GM21786 (cell line): Measurements from ENCODE around the gene BMP2K.
A peak's percentile ranks its signal among the peaks of the same experiment; 100 is the strongest.
"Not testable (repeated sequence)": the region's sequence is repeated elsewhere in the genome, so short reads cannot be mapped to it uniquely, and the experiment has no call there.

Experiments
- ATAC-seq: cut with Tn5 transposase; IDR thresholded peaks from one replicate; pipeline ENCODE4 v1.9.1; 2021; ENCODE audit not compliant: unreplicated experiment

The BMP2K gene

DNA sequence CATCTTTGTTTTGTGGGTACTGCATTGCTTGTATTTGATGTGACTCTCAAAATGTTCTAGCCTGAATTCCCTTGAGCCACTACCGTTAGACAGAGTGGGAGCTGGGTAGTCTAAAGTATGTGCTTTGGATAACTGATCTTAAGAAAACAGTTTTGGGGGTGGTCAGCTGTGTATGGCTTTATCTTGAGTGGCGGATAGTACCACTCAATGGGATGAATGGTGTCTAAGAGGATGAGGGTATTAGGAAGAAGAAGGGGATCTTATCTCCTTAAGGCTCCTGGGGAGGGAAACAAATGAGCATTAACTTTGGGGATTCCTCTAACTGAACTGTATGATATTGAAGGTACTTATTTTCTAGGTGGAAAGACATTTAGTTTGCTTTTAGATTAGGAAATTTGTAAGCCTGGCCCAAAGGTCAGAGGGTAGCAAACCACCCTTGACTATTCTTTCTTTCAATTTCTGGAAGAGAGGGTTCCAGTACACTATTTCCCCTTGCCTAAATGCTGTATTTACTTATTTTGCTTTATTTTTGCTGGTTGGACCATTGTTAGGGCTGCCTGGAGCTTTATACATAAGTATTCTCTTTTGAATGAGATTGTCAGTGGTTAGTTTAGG lies 11.3 kb downstream of the BMP2K start:
- no peak for ATAC-seq

DNA sequence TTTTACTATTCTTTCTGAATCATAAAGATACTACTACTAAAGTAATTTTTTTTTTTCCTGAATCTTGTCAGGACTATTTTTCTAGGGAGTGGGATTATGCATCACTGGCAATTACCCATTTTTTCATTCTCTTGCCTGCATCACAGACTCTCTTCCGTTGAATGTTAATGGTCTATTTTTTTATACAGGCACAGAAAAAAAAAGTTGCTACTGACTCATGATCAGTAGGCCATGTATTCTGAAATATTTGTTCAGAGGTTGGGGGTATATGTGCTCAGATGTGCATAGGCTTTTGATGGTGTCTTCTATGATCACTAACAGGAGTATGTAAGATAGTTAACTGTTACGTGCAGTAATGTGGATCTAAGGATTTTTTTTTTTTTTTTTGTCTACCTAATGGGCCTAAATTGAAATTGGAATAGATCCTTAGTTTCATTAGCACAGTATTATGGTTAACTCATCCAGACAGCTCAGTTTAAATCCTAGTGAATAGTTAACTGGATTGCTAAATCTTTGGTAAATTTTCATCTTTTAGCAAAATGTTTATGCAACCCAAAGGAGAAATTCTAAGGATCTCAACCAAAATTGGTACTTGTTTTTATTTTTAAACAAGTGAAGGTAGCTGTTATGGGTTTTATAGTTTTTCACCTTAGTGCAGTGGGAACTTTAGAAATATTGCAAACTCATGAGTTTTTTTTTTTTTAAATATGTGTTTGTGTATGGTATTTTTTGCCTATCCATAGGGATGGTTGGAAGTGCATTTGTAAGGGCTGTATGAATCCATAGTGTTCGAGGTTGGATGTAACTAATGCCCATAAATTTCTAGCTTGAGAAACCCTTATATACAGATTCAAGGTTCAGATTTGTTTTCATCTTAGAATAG lies 12.1 kb downstream of the BMP2K start:
- ATAC-seq: no peak

DNA sequence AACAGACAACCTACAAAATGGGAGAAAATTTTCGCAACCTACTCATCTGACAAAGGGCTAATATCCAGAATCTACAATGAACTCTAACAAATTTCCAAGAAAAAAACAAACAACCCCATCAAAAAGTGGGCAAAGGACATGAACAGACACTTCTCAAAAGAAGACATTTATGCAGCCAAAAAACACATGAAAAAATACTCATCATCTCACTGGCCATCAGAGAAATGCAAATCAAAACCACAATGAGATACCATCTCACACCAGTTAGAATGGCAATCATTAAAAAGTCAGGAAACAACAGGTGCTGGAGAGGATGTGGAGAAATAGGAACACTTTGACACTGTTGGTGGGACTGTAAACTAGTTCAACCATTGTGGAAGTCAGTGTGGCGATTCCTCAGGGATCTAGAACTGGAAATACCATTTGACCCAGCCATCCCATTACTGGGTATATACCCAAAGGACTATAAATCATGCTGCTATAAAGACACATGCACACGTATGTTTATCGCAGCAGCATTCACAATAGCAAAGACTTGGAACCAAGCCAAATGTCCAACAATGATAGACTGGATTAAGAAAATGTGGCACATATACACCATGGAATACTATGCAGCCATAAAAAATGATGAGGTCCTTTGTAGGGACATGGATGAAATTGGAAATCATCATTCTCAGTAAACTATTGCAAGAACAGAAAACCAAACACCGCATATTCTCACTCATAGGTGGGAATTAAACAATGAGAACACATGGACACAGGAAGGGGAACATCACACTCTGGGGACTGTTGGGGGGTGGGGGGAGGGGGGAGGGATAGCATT lies 19.7 kb downstream of the BMP2K start:
- ATAC-seq: not testable (repeated sequence)

DNA sequence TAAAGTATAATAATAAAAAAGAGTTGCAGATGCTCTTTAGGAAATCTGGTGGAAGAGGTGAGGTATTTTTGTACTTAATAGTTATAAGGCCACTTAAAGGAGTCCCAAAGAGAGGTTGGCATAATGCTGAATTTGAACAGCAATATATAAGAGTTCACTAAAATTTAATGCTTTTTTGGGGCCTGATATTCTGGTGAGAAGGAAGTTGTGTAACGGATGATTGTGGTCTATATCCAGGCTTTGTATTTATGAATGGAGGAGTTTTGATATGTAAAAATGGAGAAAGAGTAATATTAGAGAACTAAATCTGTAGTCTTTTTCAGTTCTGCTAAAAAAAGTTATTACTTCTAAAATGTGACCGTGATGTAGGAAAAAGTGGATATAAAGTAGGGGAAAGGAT lies 20.4 kb downstream of the BMP2K start:
- no peak for ATAC-seq

DNA sequence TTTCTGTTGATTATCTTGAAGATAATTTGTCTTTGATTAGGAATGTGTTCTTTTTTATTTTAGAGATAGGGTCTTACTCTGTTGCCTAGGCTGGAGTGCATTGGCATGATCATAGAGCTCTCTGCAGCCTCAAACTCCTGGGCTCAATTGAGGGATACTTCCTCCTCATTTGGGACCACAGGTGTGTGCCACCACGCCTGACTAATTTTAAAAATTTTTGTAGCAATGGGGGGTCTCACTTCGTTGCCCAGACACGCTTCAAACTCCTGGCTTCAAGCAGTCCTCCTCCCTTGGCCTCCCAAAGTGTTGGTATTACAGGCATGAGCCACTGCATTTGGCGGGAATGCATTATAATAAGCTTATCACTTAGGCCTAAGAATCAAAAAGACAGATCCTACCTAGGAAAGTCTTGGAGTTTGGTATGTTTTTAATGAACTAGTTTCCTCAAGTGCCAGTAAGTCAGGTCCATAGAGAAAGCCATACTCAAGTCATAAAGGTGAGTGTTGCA lies 21.7 kb downstream of the BMP2K start:
- no peak for ATAC-seq

DNA sequence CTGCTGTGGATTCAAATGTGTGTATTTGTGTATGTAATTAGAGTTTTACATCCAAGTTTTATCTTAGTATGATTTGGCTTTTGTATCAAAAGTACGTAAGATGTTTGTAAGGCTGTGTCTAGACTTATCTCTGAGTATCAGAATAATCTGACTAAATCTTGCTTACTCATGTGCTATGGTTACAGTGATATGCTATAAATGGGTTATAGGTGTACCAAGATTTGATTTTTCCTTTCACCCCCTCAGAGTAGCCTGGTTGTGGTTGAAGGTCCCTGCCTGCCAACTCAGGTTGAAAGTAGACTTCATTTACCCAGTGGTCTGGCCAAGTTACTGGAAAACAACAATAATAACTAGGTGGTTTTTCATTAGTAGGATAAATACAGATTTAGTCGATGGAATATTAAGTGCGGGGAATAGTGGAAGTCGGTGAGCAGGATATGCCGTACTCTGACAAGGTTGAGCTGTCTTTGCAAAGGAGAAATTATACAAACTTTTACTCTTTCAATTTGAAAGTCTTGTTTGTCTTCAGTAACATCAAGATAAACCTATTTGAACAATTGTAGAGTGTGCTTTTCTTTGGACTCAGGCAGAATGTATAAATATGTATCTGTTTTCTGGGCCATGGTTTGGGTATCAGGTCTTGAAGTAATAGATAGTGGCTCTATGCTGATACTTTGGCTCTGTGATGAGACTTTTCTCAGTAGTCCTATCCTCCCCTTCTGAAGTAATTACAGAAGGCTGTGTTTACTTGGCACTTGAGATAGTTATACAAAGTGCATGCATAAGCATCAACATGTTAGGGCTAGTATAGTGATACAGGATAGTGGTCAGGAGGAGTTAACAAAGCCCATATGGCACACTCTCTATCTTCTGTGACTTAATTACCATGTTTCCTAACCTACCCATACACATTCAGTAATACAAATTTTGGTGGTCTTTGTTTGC lies 23.7 kb downstream of the BMP2K start:
- ATAC-seq: no peak

DNA sequence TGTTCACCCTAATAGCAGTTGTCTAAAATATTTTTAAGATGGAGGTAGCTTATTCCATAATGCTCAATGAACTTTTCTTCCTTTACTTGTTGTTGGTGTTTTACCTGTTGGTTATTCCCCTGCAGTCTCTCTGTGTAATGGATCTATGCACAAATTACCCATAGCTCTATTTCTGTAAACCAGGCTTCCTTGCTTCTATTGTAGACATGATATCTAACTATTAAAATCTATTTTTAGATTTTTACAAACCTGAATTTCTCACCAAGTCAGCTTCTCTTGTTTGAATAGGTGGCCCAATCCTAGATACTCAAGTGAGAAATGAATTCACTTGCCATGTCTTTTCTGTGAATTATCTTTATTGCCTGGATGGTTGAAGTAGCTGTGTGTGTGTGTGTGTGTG lies 24.8 kb downstream of the BMP2K start:
- no peak for ATAC-seq

DNA sequence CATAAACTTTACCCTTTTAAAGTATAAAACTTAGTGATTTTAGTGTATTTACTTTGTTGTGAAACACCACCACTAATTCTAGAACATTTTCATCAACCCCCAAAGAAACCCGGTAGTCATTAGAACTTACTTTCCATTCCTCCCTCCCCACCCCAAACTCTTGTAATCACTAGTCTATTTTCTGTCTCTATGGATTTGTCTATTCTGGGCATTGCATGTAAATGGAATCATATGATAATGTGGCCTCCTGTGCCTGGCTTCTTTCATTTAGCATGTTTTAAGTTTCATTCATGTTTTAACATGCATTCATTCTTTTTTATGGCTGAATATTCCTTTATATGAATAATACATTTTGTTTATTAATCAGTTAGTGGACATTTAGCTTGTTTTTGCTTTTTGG lies 27.8 kb downstream of the BMP2K start:
- no peak for ATAC-seq

DNA sequence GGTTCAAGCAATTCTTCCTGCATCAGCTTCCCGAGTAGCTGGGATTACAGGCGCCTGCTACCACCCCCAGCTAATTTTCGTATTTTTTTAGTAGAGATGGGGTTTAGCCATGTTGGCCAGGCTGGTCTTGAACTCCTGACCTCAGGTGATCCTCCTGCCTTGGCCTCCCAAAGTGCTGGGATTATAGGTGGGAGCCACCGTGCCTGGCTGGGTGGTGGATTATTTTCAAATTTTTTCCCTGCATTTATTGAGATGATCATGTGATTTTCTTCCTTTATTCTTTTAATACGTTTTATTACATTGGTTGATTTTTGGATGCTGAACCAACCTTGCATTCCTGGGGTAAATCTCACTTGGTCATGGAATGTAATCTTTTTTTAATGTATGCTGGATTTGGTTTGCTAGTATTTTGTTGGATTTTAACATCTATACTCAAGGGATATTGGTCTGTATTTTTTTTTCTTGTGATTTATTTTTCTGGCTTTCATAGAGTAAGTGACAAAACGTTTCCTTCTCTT lies 30.9 kb downstream of the BMP2K start:
- ATAC-seq: no peak

DNA sequence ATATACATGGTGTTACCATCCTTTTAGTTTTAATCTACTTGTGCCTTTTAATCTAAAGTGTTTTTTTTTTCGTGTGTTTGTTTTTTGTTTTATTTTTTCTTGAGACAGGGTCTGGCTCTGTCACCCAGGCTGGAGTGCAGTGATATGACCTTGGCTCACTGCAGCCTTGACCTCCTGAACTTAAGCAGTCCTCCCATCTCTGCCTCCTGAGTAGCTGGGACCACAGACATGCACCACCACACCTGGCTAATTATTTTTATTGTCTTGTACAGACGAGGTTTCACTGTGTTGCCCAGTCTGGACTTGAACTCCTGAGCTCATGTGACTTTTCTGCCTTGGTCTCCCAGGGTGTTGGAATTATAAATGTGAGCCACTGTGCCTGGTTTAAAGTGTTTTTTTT lies 33.1 kb downstream of the BMP2K start:
- no peak for ATAC-seq

DNA sequence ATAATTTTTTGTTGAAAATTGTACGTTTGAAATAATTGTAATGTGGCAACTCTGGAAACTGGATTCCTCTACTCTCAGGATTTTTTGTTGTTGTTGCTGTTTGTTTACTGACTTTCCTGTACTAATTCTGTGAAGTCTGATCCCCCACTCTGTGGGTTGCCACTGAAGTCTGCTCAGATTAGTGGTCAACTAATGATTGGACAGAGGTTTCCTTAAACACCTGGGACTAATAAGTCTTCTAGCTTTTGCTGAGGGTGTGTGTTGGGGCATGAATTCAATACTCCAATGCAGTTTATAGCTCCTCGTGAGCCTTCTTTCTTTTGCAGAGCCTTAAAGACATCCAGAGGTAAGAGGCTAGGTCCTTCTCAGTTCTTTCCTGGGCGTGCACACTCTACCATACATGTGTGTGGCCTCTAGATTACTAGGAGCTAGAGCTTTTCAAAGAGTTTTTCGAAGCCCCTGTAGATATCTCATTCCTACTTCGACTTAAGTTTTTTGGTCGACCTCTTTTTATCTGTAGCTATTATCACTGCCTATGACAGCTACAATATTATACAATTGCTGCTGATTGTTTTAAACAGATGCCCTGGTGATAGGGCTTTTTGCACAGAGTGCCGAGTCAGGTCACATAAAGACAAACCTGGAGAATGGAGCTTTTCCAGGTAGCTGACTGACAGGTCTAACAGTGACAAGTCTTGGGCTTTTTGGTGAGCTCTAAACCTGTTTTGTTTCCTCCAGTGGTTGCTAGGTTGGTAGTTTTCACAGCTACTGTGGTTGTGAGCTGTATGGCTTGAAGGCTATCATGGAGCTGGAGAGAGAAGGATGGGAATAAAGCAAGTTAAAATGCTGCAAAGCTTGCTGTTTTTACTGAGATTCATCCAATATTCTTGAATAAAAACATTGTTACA lies 34.0 kb downstream of the BMP2K start:
- no peak for ATAC-seq

DNA sequence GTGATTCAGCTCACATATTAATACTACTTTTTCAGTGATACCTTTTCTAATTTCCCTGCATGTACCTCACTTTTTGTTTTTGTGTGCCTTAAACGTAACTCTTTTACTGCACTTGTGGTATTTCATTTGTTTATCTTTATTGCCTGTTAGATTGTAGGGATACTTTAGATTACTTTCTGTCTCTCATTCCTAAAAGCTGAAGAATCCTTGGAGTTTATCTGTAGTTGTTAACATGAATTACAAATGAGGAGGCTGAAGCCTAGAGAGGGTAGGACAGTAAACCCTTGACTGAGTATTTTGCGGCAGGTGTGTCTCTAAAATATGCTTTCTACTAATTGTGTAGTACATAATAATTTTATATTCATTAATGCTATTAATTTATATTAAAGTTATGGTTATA lies 34.9 kb downstream of the BMP2K start:
- ATAC-seq: no peak

DNA sequence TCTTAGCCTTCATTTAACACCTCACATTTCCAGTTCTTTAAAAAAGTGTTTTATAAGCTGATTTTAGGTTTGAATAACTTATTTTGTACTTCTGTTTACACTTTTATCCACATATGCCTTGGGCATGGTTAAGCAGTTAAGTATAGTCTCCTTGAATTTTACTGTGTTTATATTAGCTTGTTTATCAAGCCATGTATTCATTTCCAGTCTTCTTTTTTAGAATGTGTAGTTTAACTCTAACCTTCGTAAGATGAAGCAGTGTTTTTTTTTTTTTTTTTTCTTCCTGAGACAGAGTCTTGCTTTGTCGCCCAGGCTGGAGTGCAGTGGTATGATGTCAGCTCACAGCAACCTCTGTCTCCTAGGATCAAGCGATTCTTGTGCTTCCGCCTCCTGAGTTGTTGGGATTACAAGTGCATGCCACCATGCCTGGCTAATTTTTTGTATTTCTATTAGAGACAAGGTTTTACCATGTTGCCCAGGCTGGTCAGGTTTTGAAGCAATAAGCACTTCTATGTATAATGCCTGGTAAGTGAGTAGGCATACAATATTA lies 42.5 kb downstream of the BMP2K start:
- no peak for ATAC-seq

DNA sequence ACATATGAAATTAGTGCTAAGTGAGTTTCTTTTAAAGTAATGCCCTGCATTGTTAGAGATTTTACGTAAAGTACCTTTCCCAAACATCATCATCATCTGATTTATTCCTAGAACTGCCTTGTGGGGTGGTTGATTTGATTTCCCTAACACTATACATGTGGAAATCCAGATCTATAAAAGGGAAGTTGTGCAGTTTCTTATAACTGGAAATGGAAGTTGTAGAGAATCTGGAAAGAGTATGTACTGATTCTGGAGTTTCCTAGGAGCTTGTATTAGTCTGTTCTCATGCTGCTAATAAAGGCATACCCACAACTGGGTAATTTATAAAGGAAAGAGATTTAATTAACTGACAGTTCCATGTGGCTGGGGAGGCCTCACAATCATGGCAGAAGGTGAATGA lies 47.9 kb downstream of the BMP2K start:
- ATAC-seq: no peak

DNA sequence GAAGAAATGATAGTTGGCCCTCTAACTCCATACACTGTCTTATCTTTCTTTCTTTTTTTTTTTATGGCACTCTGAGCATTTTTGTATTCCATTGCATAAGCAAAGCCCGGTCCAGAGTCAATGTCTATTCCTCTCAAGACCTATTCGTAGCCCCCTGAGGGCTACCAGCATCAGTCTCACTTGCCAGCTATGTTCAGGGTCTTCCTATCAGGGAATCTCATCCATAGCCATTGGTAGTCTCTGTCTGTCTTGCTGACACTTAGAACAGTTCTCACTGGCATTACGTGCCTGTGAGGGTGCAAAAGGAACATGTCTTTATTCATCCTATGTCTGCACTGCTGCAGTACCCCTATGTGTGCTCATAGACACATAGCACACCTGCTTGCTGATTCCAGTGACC lies 51.0 kb downstream of the BMP2K start:
- no peak for ATAC-seq

DNA sequence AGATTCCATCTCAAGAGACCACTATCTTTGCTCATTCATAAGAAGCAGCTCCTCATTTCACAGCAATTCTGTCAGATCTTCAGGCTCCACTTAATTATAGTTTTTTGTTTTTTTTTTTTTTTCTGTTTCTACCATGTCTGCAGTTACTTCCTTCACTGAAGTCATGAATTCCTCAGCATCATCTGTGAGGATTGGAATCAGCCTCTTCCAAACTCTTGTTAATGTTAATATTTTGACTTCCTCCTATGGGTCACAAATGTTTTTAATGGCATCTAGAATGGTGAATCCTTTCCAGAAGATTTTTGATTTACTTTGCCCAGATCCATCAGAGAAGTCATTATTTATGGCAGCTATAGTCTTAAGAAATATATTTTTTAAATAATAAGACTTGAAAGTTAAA lies 53.1 kb downstream of the BMP2K start:
- ATAC-seq: no peak

DNA sequence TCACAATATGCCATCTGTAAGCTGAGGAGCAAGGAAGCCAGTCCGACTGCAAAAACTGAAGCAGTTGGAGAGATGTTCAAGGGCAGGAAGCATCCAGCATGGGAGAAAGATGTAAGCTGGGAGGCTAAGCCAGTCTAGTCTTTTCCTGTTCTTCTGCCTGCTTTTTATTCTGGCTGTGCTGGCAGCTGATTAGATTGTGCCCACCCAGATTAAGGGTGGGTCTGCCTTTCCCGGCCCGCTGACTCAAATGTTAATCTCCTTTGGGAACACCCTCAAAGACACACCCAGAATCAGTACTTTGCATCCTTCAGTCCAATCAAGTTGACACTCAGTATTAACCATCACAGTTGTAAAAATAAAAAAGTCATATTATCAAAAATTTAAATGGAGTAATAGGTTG lies 63.5 kb downstream of the BMP2K start:
- ATAC-seq: not testable (repeated sequence)

DNA sequence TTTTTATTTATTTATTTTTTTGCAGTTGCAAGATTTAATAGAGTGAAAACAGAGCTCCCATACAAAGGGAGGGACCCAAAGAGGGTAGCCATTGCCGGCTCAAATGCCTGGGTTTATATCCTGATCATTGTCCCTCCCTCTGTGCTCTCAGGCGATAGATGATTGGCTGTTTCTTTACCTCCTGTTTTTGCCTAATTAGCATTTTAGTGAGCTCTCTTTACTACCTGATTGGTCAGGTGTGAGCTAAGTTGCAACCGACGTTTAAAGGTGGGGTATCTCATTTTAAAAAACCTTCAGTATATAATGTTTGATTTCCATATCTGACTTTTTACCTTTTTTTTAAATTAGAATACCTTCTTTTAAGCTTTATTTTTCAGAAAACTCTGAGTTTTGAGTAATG lies 64.1 kb downstream of the BMP2K start:
- ATAC-seq: not testable (repeated sequence)

DNA sequence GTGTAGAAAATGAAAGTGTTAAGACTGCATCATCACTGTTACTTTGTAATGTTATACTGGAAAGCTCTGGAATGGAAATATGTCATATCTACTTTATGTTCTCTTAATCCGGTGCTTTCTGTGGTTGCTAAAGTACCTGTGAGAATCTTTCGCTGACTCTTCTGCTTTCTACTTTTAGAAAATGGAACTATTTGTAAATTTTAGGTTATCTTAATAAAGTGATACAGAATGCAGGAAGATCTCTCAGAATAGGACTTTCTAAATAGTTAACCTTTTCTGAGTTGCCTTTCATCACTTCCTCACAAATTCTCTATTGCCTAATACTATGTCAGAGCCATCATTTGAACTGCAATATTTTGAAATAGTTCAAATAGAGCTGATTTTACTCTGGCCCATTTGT lies 69.3 kb downstream of the BMP2K start:
- ATAC-seq: peak; percentile 87
